C4-2B (cell line): ENCODE data around the gene RBMS1.

Source experiments
- CTCF ChIP-seq: fragments of 450-650 bp; conservative IDR thresholded peaks from 2 replicates; pipeline ENCODE4 v1.5.1; 2017; ENCODE audit warnings: mild to moderate bottlenecking
- ZFX ChIP-seq: fragments of 450-650 bp; IDR thresholded peaks from 2 replicates; pipeline ENCODE4 v1.6.1; 2017

- TF ChIP-seq CTCF (no peak), ZFX (no peak)
These were observed 239.3 kb downstream of the RBMS1 start for GRCh38 chr2:160254189-160254762.
